Activated B cell treated with CpG ODN at 0.5 μM for 24 hours (primary cell): Measurements from ENCODE around the gene CDKAL1. TPM values are rescaled to one million over a fixed set of nuclear protein-coding genes. Genes with fewer than 3 reads are reported as not detected.

Source experiments
- ATAC-seq: fragments of 200-7000 bp; cut with Tn5 transposase; one replicate; pipeline ENCODE4 v1.10.0; 2021; ENCODE audit warnings: low read depth, mild to moderate bottlenecking, moderate library complexity
- CTCF ChIA-PET: fragments of 350-600 bp; sonication (Branson Sonifier 250); formaldehyde crosslinking; loops from one replicate; lab custom pipeline; 2021; ENCODE audit warnings: antibody characterized with exemption; lab: Charles Lee
- POLR2A ChIA-PET: fragments of 350-600 bp; sonication (Branson Sonifier 250); formaldehyde crosslinking; loops from one replicate; lab custom pipeline; 2021; ENCODE audit warnings: antibody characterized with exemption; lab: Charles Lee
- DNase-seq: peaks from one replicate; pipeline ENCODE4 v3.0.0; 2022
- H3K27ac Mint-ChIP-seq: one replicate; pipeline ENCODE4 v1.8.0; 2020; ENCODE audit warnings: mixed read lengths
- H3K27me3 Mint-ChIP-seq: one replicate; pipeline ENCODE4 v1.8.0; 2021; ENCODE audit warnings: mixed read lengths
- H3K36me3 Mint-ChIP-seq: one replicate; pipeline ENCODE4 v1.8.0; 2021; ENCODE audit warnings: low read depth, mixed read lengths
- H3K4me1 Mint-ChIP-seq: one replicate; pipeline ENCODE4 v1.8.0; 2021; ENCODE audit warnings: mixed read lengths
- H3K4me3 Mint-ChIP-seq: one replicate; pipeline ENCODE4 v1.8.0; 2020; ENCODE audit warnings: mild to moderate bottlenecking, mixed read lengths
- H3K9me3 Mint-ChIP-seq: one replicate; pipeline ENCODE4 v1.8.0; 2020; ENCODE audit warnings: mixed read lengths
- CTCF ChIP-seq: fragments of 200-600 bp; IDR thresholded peaks from one replicate; pipeline ENCODE4 v1.8.0; 2022; ENCODE audit warnings: antibody characterized with exemption, mild to moderate bottlenecking
- intact Hi-C: fragments of 100-400 bp; cut with micrococcal nuclease; formaldehyde crosslinking; loops from one replicate; pipeline ENCODE4 v1.15.1; 2024
- total RNA-seq: library from RNA; stranded (reverse); gene quantifications from 2 replicates; pipeline ENCODE4 v1.2.3, GENCODE V29; 2022

Gene CDKAL1
- total RNA-seq, 1 donor from 2014 or later, result 31.9 TPM

GRCh38 chr6:21180155-21180554, 645.9 kb downstream of the CDKAL1 start:
- DNase-seq (no peak), ATAC-seq (no peak)
- no peaks in the 10 kb centered on the region for H3K27me3 Mint-ChIP-seq
- no peaks in the 10 kb centered on the region for H3K4me1 Mint-ChIP-seq
- TF ChIP-seq CTCF, result no peak
- intact Hi-C loops, result no loop called here
- CTCF ChIA-PET, result no interaction called here
- no peak overlapping the region for H3K27ac Mint-ChIP-seq
- H3K36me3 Mint-ChIP-seq, result peaks cover 14% of the 10 kb centered on the region
- peaks cover 4% of the 10 kb centered on the region for H3K9me3 Mint-ChIP-seq
- H3K4me3 Mint-ChIP-seq, result no peak overlapping the region
- POLR2A ChIA-PET, result no interaction called here

- intact Hi-C loops, result no loop called here
- Mint-ChIP-seq H3K4me1 (no peaks in the 10 kb centered on the region), H3K9me3 (peaks cover 4% of the 10 kb centered on the region), H3K4me3 (no peak overlapping the region), H3K36me3 (peaks cover 14% of the 10 kb centered on the region), H3K27me3 (no peaks in the 10 kb centered on the region), H3K27ac (no peak overlapping the region)
- no peak for DNase-seq
- CTCF ChIA-PET, result no interaction called here
- POLR2A ChIA-PET, result no interaction called here
- no peak for TF ChIP-seq CTCF
- ATAC-seq, result no peak
These were observed 646.6 kb downstream of the CDKAL1 start for GRCh38 chr6:21180800-21181337.

- no peaks in the 10 kb centered on the region for H3K27me3 Mint-ChIP-seq
- DNase-seq (no peak), ATAC-seq (no peak)
- no peaks in the 10 kb centered on the region for H3K4me1 Mint-ChIP-seq
- ChIA-PET CTCF (no interaction called here), POLR2A (no interaction called here)
- H3K36me3 Mint-ChIP-seq, result peaks cover 14% of the 10 kb centered on the region
- intact Hi-C loops, result no loop called here
- no peak overlapping the region for H3K4me3 Mint-ChIP-seq
- H3K27ac Mint-ChIP-seq, result no peak overlapping the region
- peaks cover 4% of the 10 kb centered on the region for H3K9me3 Mint-ChIP-seq
- TF ChIP-seq CTCF, result no peak
These were observed 647.6 kb downstream of the CDKAL1 start for GRCh38 chr6:21181866-21182265.

GRCh38 chr6:21182589-21182988, 648.3 kb downstream of the CDKAL1 start:
- no peak for DNase-seq
- no peak for TF ChIP-seq CTCF
- no peak for ATAC-seq
- Mint-ChIP-seq H3K27ac (no peak overlapping the region), H3K9me3 (peaks cover 4% of the 10 kb centered on the region), H3K4me1 (peaks cover 3% of the 10 kb centered on the region), H3K27me3 (no peaks in the 10 kb centered on the region), H3K4me3 (no peak overlapping the region), H3K36me3 (peaks cover 14% of the 10 kb centered on the region)
- ChIA-PET POLR2A (no interaction called here), CTCF (no interaction called here)
- intact Hi-C loops, result no loop called here

GRCh38 chr6:21185861-21186478, 651.7 kb downstream of the CDKAL1 start:
- Mint-ChIP-seq H3K4me1 (peaks cover 30% of the 10 kb centered on the region), H3K9me3 (no peaks in the 10 kb centered on the region), H3K27ac (no peak overlapping the region), H3K36me3 (peaks cover 3% of the 10 kb centered on the region), H3K27me3 (no peaks in the 10 kb centered on the region), H3K4me3 (no peak overlapping the region)
- no peak for ATAC-seq
- no peak for TF ChIP-seq CTCF
- CTCF ChIA-PET, result no interaction called here
- POLR2A ChIA-PET, result no interaction called here
- DNase-seq, result no peak
- intact Hi-C loops, result loop anchor here (5.0 kb wide), 1 partner anchor 401 kb away; no protein-coding TSS in a partner anchor
